OCI-LY3 (cell line): ENCODE data around the gene ITGA4.

Source experiments
- CTCF ChIP-seq: fragments of 200-600, 300-600 bp; sonication (generic); IDR thresholded peaks from 2 replicates; pipeline ENCODE4 v1.5.1; 2014; ENCODE audit warnings: antibody characterized with exemption, low read length, low read depth
- EZH2phosphoT487 ChIP-seq: fragments of 200-600 bp; shearing (Covaris generic); IDR thresholded peaks from 2 replicates; pipeline ENCODE4 v1.6.1; 2018; ENCODE audit warnings: antibody characterized with exemption, mixed run types, low read depth

- TF ChIP-seq CTCF (no peak), EZH2phosphoT487 (no peak)
These were observed 118.5 kb downstream of the ITGA4 start for GRCh38 chr2:181575650-181576025.
